ENCODE data around the gene CTDSP2. TPM values are rescaled to one million over a fixed set of nuclear protein-coding genes. Genes with fewer than 3 reads are reported as not detected.
A peak's percentile ranks its signal among the peaks of the same experiment; 100 is the strongest.
"Not testable (repeated sequence)": the region's sequence is repeated elsewhere in the genome, so short reads cannot be mapped to it uniquely, and the experiment has no call there.

Gene CTDSP2
- polyA plus RNA-seq, 3 donors: 247 to 261 (median 259) TPM

DNA sequence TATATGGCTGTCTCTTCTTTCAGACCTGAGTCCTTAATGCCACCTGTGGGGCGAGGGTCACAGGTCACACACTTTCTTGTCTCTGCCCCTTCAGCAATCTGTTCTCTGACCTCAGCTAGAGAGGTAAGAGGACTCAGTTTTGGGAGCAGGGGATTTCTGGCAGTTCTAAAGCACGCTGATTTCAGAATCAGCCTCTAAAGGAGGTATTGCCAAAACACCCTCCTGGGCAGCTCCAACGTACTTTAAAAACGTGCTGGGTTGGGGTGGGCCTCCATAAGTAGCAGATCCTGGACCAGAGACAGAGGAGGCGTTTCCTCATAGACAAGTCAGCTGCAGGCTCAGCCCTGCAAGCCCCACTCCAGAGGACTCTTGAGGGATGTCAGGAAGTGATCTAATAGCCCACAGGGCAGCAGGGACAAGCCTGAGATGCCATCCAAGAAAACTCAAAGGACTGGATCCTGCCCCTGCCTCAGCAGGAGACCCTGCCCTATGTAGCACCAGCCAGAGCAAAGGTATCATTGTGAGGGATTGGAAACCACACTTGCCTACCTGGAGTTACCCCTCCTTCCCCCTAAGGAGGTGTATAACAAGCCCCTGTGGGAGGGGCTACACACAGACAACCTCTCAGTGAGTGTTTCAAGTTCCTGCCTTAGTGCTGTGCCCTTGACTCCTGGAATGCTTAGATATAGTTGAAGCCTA lies 8.5 kb downstream of the CTDSP2 start:
- no peak for DNase-seq

DNA sequence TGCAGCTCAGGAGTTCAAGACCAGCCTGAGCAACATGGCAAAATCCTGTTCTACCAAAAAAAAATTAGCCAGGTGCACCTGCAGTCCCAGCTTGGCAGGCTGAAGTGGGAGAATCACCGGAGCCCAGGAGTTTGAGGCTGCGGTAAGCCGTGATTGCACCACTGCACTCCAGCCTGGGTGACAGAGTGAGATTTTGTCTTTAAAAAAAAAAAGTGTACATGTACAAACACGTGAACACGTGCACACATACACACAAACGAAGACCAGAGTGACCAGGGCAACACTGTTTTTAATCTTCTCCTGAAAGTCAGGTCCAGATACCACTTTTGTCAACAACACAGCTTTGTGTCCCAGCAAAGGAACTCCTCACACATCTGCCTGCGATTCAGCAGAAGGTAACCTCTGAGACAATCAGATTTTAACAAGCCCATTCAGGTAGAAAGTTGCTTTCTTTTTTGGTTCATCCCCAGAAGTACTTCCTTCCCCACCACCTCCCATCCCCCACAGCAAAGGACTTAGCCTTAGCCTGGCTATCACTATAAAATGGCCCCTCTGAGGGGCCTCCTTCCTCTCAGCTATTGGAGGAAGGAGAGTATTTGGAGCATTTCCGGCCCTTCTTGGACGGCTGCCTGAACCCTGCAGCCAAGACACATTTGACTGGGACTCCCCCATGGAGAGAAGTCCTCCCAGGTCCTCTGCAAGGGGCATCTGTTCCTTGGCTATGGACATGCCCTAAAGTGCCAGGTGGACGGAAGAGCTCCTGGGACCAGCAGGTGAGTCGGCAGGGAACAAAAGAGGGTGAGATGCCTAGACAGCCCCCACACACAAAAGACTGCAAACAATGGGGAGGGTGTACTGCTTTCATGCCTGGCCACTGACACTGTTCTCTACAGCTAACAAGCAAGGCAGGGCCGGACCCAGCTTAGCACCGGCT lies 9.8 kb downstream of the CTDSP2 start:
- DNase-seq: peak; percentile 93

DNA sequence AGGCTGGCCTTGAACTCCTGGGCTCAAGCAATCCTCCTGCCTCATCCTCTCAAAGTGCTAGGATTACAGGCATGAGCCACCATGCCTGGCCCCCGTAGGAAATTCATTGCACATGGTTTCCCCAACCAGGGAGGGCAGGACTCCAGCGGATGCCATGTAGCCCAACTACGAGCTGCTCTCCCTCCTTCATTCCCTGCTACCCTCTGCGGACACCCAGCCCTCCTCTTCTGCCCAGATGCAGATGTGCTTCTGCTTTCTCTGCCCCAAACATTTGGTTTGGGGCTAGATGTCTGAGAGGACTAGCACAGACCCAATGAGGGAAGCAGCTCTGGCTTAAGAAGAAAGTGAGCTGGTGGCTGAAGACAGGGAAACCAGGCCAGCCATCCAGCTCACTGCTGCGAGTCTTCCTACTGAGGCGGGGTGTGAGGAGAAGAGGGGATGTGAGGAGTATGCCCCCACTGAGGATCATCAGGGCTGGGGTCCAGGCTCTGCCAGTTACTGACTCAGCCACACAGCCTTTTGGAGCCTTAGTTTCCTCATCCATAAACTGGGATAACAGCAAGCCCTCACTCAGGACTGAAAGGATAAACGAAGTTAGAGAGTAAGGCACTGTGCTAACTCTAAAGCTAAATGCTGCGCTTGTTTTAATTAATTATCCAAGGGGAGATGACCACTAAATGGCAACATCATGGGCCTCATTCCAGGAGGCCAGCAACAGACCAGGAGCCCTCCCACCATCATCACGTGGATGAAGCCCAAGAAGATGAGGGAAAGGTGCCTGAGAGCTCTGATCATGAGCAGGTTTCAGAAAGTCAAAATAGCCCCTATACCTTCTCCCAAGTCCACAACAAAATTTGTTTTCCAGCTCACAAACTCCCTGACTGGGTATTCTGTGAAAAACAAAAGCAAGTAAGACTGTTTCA lies 10.9 kb downstream of the CTDSP2 start:
- no peak for DNase-seq

DNA sequence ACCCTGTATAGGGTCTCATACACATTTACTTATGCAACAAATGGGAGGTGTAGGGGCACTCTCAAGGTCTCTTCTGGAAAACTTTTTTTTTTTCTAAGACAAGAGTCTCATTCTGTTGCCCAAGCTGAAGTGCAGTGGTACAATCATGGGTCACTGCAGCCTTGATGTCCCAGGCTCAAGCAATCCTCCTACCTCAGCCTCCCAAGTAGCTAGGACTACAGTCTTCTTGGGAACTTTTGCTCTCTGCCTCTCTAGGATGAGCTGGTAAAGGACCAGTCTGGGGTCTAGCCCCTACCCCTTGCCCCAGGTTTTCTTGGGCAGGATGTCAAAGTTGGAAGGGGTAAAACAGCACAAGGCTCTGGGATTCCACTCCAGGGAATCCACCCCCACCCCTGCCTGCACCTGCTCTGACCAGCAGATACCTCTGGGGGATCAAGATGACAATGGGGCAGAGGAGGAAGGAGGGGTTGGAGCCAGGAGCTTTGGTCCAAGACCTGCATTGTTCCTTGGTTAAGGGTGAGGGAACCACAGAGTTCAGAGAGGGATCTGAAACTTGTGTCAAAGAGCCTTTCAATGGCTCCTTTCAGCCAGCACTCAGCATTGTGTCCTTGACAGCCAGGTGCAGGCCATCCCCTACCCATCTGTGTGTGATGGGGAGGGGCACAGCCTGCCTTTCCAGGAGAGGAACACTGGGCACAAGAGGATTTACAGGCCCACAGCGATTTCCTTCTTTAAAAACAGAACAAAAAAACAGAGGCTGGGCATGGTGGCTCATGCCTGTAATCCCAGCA lies 12.2 kb downstream of the CTDSP2 start:
- DNase-seq: no peak

DNA sequence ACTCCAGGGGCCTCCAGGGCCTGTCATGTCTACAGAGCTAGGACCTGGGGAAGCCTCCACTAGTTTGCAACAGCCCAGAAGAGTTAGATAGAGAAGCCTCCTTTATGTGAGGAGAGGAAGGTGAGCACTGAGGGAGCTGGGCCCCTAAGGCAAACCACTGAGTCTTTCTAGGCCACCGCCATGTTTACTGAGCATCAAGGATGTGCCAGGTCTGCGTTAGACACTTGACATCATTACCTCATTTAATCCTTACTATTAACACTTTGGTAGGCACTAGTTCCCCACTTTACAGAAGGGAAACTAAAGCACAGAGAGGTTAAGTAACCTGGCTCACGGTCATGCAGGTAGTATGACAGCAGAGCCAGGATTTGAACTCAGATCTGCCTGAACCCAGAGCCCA lies 12.9 kb downstream of the CTDSP2 start:
- no peak for DNase-seq

DNA sequence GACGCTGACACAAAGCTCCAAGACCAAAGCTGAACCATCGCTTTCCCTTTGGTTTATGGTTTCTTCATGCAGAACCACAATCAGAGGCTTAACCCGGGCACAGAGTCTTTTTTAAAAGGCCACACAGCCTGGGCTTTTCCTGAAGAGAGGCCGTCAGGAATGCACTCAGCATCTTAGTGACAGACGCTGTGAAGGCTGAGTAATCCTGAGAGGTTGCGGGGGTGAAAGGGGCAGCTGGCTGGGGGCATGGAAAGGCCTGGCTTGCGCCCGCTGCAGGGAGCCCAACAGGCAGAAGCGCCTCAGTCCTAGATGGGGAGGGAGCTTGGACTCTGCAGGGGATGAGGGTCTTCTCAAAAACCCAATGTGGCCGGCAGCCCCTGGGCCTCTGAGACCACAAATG lies 13.6 kb downstream of the CTDSP2 start:
- DNase-seq: no peak

DNA sequence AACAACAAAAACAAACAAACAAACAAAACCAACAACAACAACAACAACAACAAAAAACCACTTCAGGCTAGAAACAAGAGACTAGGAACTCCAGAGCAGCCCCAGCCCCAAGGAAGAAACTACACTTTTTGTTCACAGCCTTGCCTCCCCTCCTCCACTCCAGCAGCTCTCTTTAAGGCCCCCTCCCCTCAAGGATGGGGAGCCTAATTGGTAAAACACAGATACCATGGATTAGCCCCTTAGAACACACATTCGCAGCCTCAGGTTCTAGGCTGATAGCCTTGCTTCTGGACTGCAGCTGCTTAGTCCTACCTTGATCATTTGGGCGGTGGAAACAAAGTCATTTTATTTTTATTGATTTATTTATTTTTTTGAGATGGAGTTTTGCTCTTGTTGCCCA lies 16.1 kb downstream of the CTDSP2 start:
- no peak for DNase-seq

DNA sequence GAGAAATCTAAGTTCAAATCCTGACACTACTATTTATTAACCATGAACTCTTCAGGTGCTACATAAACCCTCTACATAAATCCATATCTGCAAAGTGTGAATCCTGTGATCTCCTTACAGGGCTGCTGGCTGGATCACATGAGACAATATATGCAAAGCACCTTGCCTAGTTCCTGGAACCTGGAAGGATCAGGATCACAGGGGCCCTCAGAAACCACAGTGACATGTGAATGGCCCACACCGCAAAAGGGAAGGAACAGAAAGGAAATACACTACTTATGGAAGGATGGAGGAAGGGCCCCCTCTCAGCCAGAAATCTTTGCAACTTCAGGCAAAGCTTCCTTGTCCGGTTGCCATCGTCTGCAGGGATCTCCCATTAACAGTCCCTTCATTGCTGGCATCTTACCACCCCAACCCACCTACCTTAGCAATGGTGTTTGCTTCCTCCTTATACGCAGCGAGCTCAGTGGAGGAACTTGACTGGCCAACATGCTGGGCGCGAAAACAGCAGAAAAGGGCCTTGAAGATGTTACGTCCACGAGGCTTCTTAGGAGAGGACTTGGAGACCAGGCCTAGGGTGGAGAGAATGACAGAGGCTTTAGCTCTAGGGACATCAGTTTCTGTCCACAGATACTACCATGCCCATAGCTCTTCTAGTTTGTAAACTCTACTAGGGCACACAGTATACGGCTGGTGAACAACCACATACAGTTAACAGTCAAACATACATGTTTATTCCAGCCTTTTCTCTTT lies 17.3 kb downstream of the CTDSP2 start:
- DNase-seq: no peak

DNA sequence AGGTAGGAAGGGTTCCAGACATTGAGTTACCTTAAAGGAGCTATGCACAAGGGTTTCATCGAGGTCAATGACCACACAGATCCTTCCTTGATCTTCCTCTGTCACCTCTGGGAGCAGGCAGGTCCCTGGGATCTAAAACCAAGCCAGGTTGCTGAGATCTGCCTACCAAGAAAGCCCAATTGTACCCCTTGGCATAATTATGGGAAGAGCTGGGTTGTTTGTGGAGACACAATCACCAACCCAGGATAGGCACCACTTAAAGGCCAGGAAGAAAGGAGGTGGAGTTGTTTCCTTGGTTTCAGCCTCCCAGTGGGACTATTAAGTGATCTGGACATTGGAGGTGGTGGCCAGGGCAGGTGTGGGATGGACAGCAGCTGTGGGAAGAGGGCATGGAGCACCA lies 19.6 kb downstream of the CTDSP2 start:
- DNase-seq: no peak

DNA sequence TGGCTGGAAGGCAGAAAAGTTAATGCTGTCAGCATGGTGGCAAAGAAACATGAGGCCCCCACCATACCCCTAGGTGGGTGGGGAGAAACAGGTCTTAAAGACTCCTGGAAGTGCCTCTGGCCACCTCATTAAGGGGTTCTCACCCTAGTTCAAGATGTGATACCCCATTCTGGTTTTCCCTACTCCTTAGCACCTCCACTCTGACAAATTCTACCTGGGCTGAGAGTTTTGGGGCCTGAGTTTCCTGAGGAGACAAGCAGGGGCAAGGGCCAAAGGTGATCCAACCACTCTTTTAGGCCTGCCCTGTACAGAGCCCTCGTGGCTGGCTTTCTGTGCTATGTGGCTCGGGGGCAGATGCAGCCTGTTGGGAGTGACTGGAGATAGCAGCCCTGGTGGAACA lies 20.1 kb downstream of the CTDSP2 start:
- DNase-seq: no peak

DNA sequence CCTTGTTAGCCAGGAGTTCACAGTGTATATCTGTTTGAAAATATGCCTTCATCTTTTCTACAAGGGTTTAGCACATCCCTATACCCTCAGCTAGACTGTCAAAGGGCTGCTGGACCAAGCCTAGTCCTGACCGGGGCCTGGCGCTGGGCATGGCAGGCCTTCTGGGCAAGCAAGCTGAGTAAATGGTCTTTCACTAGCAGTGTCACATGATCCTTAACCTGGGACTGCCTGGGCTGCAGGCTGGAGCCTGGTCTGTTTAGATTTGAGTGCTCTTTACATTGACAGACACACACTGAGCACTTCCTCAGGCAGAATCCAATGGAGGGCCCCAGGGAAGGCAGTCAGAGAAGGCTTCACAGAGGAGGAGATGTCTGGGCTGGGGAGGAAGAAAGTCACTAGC lies 21.1 kb downstream of the CTDSP2 start:
- no peak for DNase-seq

DNA sequence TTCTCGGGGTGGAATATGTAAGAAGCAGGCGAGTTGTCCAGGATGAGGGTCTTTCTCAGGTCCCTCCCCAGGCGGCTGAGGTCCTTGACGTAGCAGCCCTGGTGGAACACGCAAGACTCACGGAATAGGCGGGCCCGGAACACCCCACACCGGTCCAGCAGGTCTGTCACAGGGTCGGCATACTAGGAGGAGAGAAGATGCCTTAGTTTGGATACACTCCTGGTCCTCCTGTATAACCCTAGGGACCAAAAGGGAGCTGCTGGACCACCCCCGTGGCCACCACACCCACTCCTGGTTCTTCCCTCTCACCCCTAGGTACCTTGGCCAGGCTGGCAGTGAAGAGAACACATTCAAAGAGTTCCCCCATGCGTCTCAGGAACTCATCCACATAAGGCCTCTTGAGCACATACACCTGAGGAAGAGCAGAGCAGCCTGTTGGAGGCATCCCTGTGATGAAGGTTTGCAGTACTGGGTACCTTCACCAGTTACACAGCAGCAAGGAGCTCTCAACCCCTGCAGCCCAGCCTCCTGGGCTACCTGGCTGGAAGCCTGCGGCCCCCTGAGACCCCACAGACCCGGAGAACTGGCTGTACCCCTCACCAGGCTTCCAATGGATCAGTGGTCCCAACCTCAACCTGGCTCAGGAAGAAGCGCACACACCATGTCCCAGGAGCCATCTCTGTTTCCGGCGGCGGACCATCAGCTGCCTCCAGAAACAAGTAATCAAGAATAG lies 22.5 kb downstream of the CTDSP2 start:
- DNase-seq: no peak

DNA sequence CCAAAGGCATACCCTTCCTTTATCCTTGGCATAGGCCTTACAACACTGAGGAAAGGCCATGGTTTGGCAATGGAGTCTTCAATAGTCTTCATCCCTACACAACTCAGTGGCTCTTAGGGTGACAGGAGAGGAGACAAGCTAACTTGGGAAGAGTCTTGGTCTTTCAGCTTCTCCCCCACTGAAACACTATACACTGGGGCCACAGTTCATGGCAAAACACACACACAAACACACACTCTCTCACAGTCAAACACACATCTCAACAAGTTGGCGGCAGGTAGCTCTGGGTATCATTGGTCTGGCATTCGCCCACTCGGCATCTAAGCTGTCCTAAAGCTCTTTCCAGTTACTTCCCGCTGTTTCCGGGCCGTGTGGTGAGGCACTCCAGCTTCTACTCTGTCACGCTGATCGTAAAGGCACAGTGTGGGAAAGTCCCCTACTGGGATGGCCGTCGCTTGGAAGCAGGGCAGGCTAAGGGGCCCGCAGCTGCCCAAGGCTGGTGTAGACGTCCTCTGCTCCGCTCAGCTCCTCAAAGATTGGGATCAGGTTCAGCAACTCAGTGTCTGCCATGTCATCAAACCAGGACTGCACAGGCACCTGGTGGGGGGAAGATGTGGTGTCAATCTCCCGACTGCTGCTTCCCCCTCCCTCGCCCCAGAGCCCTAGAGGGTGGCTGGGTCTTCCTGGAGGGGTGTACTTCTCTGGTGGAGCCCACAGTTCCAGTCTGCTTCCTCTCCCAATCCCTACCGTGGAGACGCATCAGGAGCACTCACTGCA lies 23.2 kb downstream of the CTDSP2 start:
- DNase-seq: no peak

DNA sequence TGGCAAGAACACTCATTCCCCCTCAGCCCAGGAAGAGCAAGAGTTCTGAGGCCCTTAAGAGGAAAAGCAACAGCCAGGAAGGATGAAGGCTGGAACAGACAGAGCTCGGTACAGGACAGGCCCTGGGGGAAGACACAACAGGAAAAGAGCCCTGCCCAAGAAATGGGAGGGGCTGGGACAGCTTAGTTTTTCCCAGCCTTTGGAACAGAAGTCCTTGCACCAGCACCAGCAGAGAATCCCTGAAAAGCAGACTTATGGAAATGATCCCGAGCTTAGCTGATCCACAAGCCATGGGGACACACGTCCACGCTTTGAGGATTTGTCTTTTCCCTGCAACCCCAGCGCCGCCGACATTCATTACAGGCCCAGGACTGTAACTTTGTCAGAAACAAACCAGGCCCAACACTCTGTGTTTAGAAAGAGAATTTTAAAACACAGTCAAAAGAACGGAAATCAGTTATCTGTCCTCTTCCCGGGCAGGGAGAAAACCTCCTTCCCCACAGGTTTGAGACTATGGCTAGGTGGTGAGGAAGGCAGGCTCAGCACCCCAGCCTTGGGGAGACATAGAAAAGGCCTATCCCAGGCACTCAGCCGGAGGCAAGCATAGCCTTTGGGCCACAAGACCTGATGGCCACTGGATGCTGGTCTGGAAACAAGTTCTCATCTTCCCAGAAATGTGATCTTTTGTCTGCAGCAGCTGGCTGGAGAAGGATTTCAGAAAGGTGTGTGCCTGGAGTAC lies 24.0 kb downstream of the CTDSP2 start:
- no peak for DNase-seq

DNA sequence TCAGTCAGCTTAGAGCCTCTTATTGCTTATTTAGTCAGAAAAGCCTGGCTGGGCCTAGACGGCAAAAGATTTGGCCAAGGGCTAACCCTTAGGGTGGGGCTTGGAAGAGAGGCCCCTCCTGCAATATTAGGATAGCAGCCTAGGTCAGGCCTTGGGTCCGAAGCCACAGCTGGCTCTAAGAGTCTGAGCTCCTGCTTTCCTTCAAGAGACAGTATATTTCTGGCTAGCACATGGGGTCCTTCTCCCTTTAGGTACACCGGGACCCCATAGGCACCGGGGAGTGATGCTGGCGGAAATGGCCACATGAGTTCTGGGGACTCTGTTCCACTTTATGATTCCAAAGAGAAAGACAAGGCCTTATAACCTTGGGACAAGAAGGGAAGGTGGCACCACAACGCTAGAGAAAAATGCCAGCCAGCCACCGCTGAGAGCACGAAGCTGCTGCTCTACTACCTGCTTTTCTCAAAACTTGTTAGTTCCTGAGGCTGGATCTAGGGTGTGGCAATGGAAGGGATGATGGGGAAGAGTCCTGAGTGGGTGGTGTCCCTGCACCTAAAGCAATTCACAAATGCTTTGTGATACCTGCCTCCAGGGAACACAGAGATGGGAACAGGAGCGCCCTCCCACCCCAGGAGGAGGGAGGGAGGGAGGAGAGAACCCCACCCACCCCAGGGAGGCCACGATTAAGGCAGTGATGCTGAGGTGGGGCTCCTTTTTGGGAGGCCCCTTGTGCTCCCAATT lies 24.9 kb downstream of the CTDSP2 start:
- no peak for DNase-seq

DNA sequence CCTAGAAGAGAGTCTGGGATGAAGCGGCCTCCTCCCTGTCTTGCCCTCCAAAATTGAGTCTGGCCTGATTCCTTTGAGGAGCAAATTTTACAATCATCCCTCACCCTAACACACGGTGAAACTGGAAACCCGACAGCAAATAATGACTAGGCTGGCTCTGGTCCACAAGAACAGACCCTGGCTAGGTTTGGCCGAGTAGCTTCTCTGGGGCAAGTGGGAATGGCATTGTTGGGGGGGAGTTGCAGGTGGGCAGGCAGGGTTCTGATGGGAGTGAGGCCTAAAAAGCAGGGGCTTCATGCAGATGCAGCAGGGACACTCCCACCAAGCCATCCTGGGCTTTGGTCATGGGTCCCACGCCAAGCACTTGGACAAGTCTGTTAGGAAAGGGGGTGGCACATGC lies 25.5 kb downstream of the CTDSP2 start:
- DNase-seq: not testable (repeated sequence)

DNA sequence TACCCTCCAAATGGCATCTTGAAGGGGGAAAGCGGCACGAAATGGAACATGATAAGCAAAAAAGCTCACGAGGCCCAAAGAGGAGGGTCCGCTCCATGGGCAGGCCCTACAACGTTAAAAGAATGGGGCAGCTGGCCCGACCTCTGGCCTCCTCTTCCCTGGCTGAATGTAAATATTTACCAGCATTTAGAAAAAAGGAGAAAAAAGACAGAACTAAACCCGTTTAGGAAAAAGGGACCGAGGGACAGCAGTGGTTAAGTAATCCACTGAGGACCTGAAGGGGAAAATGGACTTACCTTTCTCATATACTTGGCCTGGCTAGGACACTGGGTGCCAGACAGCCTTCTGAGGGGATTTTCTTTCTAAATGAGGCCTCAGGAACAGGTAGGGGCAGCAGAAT lies 26.4 kb downstream of the CTDSP2 start:
- not testable (repeated sequence) for DNase-seq

DNA sequence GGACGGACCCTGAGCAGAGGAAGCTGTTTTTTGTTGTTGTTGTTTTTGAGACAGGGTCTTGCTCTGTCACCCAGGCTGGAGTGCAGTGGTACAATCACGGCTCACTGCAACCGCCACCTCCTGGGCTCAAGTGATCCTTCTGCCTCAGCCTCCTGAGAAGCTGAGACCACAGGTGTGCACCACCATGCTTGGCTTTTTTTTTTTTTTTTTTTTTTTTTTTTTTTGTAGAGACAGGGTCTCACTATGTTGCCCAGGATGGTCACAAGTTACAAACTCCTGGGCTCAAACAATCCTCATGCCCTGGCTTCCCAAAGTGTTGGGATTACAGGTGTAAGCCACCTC lies 28.6 kb downstream of the CTDSP2 start:
- not testable (repeated sequence) for DNase-seq

Data from renal pelvis (tissue), 4 donors.